HG03460 (cell line): ENCODE measurements around the gene C2orf49.

ENCODE experiments used
- ATAC-seq: cut with Tn5 transposase; IDR thresholded peaks from one replicate; pipeline ENCODE4 v1.9.1; 2021; ENCODE audit not compliant: unreplicated experiment

Gene C2orf49

DNA sequence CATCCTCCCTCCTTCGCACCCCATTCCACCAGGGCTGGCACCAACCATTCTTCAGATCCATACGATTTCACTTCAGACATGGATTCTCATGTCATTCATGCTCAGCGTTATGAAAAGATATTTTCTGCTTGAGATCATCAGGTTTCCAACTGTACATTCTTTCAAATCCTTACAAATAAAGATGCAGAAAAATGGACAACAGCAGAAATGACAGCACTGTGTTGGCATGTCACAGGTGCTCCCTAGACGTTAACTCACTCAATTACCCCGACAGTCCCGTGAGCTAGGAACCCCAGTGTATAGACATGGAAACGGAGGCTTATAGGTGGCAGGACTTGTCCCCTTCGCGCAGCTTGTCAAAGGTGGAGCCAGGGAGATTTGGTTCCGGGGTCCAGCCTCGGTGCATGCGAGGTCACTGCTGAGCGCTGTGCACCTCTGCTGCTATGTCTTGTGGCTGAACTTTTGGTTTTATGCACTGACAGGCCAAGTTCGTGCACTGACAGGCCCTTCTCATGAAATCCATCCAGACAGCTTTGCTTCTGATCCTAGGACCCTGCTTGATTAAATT is 43.8 kb downstream of the C2orf49 start:
- no peak for ATAC-seq

DNA sequence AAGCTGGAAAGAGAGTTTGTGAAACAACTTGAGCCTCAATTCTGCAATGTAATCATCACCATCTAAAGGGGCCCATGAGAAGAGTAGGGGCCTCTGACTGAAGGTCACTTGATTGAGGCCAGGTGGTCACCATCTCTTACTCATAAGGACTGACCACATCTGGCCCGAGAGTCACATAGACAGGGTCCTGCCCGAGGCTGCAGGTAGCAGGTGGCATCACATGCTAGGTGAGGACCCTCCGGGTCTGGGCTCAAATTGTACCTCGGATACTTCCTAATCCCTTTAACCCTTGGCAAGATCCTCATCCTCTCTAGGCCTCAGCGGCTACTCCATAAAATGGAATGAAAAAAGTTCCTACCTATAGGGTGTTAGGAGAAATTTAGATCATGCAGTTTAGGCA is 44.8 kb downstream of the C2orf49 start:
- ATAC-seq, result no peak

DNA sequence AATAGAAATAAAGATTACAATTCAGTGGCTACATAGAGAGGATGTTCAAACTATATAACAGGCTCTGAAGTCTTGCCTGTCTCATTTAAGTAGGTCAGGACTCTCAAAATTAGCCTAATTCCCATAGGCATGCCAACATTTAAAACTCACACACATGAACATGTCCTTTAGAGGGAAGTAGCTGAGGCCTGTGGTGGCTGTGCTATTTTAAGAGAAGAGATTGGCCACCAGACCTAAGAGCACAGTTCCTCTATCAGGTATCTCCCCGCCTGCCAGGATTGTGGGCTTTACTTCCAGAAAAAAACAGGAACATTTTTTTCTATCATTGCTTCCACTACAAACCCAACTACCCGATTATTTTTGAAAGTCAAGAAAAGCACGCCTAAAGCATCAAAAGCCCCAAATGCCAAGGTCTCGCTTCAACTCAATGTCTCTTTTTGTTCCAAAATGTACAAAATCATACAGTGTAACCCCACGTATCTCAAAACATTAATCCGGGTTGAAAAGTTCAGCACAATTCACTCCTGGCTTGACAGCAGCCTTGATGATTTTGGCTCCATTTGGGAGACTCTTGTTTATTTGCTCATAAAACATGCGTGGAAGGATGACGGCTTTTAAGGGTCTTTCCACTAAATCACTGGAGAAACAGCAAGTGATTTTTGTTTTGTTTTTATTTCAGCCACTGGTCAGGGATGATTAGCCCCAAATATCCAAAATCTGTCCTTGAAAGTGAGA is 46.3 kb downstream of the C2orf49 start:
- no peak for ATAC-seq

DNA sequence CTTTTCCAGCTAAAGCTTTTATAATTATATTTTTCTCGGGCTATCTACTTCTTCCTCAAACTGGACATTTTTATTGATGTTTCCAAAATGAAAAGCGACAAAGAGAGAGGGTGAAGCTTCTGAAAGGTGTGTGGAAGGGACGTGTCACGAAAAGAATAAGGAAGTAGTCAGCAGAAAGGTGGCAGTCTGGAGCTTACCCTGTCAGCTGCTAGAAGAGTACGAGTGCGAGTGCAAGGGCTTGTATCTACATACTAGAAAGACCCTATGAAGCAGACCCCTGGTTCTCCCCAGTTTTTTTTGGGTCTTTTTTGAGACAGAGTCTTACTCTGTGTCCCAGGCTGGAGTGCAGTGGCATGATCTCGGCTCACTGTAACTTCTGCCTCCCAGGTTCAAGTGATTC is 46.9 kb downstream of the C2orf49 start:
- no peak for ATAC-seq

DNA sequence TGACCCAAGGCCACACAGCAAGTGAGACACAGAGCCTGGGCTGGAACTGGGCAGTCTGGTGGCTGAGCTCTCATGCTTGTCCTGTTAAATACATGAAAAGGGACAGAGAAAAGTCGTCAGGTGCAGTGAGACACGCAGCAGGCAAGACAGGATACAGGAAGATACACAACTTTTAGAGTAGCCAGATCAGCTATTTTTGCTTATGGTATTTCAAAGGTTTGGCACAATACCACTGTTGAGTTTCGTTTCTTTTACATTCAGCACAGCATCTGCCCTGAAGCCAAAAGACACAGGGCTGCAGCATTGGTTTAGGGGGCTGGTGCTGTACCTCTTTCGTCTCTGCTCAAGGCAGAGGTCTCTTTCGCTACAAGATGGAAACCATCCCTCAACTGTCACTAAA is 47.5 kb downstream of the C2orf49 start:
- ATAC-seq, result no peak

DNA sequence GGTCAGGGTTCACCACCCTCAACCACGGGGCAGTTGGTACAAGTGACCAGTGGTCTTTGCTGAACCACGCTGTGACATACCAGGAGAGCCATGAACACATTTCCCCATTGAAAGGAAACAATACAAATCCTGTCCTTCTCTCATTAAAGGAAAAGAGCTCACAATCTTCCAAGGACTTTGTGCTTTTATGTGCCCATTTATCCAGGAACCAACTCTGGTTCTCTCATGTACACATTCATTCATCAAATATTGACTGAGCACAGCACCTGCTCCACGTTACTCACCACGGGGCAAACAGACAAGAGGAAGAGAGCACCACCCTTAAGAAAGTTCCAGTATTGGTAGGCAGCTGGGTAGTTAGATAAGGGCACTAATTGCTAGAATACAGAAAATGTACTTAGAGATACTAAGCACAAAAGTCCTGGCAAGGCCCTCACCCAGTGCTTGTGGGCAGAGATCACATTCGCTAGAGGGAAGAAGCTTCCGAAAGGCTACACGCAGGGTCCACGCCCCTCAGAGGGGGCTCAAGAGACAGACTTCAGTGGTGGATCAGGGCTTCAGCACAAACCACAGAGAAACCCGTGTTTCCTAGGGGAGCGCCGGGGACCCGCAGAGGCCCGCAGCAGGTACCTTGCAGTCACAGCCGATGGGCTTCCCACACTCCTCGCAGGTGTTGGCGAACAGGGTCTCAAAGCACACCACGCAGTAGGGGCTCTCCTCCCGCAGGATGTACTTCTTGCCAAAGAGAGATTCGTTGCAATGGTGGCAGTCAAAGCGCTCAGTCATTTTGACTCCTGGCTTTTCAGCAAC is 48.6 kb downstream of the C2orf49 start:
- ATAC-seq, result no peak

DNA sequence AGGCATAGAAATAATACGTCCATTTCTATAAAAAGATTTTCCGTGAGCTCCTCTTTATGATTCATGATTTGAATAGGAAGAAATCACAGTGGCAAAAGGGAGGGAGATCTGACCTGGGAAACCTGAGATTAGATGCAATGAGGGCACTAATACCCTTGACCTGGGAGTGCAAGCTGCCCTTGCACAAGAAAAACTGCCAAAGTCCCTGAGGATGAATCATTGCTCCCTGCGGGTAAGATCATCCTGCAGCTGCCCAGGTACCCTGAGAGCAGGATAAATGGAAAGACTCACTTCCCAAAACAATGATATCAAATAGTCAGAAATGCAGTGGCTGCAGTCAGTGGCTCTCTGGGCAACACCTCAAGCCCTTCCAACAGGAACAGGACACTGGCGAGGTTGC is 49.9 kb downstream of the C2orf49 start:
- ATAC-seq, result no peak

DNA sequence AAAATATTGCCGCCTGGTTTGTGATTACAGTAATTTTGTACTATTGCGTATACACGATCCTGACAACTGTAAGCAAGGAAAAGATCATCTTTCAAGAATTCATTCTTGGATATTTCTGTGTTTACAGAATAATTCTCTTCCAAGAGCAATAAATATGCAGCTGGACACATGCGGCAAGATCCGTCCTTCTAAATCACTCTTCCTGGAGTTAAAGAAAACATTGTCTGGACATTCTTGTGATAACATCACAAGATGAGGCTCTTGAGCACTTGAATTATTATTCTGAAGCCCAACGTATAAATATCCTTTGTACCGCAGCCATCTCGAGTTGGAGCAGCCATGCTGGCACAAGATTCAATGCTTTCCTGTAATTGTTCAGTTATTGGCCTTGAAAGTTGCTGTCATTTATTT is 51.6 kb downstream of the C2orf49 start:
- no peak for ATAC-seq

DNA sequence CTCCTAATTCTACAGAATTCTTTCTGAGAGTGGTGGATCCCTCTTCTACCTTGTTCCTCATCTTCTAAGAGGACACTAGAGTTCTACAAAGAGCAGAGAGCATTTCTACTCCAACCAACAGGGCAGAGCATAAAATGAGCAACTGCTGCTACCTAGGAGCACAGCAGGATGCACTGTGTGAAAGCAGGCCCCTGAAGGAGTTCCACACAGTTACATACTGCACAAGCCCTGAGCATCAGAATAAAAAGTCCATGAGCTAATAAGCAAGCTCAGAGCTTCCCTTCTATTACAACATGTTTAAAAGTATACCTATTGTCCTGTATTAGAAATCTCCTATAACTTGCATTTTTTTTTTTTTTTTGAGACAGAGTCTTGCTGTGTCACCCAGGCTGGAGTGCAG is 53.1 kb downstream of the C2orf49 start:
- ATAC-seq, result no peak

DNA sequence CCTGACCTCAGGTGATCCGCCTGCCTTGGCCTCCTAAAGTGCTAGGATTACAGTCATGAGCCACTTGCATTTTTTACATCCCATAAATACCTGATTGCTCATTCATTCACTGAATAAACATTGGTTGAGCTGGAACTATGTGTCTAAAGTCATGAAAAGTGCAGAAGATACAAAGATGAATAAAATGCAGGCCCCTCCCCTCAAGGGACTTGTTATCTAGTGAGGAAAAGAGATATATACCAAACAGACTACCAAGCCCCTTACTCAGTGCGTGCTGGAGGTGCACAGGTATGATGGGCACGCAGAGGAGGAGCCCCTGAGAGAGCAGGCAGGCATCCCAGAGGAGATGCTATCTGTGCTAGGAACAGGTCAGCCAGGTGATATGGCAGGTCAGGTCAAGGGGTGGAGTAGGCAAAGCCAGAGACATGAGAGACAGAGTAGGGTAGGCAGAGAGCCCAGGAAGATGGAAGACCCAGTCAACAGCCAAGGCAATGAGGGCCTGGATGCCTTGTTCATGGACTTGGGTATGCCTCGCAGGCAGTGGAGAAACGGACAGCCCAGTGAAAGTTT is 53.8 kb downstream of the C2orf49 start:
- no peak for ATAC-seq

DNA sequence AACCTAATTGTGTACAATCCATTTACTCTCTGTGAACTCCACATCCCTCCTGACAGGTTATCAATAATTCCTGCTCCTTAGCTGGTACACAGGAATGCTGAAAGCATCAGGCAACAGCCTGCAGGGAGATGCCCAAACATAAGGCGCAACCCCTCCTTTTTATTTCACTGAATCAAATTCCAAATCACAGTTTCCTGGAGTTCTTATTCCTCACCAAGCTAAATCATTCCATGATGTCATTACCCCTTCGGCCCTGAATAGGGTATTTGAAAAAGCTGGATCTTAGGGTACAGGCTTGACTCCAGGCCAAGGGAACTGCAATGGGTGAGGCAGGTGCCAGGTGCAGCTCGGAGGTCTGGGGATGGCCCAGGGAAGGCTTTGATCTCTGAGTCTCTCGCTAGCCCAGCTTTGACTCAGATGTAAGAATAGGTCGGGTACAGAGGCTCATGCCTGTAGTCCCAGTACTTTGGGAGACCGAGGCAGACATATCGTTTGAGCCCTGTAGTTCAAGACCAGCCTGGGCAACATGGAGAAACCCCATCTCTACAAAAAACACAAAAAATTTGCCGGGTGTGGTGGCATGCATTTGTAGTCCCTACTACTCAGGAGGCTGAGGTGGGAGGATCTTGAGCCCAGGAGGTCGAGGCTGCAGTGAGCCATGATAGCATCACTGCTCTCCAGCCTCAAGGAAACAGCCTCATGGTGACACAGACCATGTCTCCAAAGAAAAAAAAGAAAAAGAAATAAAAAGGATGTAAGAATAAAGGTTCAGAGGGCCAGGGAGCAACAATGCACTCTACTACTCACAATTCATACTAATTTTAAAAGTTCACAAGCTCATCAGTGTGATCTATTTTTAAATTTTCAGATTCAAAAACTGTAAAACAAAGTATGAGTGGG is 54.7 kb downstream of the C2orf49 start:
- ATAC-seq, result no peak

DNA sequence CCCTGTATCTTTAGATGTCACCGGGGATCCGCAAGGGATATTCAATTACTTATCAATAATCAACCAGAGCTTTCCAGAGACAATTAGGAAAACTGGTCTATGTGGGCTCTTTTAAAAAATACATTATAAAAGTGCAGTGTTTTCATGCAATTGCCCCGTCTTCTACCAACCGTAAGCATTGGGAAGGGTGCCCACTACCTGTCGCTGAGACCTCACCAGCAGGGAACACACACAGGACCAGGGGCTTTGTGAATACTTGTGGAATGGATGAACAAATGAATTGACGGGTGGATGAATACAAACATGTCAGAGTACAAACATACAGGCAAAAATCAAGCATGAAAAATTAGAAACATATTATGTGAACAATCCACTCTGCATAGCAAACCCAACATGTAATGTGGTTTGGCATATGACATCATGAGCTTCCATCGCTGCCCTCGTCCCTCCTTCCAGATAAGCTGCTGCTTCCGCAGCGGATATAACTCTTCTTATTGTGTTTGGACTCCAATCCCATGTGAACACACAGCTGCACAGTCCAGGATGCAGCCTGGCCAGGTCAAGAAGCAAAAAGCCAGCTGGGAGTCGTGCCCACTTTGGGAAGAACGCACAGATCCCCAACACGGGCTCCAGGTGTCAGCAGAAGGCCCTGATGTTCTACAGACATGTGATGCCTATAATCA is 56.2 kb downstream of the C2orf49 start:
- ATAC-seq, result no peak

DNA sequence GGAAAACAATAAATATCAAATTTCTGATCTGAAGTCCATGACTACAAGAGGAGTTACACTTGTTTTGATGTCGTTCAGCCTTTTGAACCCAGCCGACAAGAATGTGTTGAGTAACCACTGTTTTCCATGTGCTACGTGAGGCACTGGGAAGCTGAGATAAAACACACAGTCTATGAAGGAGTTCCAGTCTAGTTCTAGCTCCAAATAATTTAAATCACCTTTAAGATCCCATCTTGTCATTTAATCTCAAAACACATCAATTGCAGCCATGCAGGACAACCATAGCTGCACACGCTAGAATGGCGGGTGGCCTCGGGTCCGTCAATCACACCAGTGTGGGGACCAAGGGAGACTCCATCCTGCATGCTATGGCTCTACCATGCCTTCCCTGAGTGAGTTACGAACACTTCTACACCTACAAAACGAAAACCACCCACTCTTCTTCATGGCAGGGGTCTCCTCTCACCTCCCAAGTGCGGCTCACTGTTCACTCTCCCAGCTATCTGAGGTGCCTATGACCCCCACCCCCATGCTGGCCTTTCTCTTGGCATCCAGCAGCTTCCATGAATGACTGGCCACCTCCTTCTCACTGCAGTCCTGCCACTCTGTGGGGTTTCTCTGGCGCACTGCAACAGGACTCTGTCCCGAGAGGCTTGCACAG is 57.7 kb downstream of the C2orf49 start:
- ATAC-seq, result no peak

DNA sequence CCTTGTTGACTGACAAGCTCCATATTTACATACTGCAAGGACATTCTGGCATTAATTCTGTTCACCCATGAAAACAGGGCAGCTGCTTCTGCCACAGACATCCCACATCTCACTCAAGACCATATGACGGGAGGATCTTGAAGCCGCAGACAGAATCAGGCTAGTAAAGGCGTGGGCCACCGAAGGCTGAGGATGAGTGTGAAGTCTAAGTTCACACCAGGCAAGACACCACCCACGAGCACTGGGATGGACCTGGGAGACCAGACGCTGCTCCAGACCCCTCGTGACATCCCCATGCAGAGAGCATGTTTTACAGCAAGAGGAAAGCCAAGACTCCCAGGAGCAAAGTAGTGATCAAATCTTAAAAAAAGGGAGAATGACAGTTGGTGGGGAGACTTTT is 58.4 kb downstream of the C2orf49 start:
- ATAC-seq, result no peak

DNA sequence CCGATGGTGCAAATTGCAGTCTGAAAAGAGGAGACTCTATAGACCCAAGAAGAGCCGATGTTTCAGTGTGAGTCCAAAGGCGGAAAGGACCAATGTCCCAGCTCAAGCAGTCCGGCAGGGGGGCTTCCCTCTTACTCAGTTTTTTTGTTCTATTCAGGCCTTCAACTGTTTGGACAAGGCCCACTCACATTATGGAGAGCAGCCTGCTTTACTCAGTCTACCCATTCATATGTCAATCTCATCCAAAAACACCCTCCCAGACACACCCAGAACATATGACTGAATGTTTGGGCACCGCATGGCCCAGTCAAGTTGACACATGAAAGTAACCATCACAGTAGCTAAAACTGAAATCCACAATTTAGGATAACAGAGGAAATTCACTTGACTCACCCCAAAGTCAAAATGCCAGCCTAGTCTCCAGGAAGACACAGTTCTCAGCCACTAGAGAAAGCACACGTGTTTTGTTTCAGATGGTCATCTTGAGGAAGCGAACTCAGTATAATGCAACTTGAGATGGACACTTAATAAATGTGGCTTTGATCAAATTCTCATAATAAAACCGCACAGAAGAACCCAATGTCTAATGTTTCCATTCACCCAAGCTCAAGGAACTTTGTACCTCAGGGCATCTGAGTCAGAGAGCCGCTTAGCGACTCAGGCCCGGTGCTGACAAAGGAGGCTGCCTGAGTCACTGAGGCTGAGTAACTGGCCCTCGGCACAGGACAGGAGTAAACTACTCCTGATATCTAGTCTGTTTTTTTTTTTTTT is 59.1 kb downstream of the C2orf49 start:
- no peak for ATAC-seq

DNA sequence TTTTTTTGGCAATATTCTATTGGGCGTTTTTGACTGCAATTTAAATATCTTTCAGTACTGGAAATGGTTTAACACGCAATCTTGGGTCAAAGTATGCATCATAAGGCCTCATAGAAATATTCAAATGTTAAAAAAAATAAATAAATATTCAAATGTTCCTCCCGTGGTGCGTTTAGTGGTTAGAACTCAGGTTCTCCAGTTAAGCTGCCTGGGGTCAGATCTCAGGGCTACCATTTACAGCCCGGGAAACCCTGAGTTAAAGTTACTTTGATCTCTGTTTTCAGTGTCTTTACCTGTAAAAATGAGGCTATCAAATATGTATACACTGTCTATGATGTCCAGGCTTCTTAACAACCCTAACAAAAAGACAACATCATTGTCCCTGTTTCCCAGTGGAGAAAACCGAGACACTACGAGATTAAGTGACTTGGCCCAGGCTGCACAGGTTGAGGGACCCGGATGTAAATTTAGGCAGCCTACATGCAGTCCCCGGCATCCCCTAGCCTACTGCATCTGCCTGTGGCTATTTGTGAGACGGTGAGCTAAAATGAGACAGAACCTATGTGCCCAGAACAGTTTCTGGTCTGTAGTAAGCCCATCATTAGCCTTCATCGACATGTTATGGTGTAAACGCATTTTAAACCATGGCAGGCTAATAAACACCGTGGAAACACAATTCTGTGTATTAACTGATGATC is 59.8 kb downstream of the C2orf49 start:
- no peak for ATAC-seq

DNA sequence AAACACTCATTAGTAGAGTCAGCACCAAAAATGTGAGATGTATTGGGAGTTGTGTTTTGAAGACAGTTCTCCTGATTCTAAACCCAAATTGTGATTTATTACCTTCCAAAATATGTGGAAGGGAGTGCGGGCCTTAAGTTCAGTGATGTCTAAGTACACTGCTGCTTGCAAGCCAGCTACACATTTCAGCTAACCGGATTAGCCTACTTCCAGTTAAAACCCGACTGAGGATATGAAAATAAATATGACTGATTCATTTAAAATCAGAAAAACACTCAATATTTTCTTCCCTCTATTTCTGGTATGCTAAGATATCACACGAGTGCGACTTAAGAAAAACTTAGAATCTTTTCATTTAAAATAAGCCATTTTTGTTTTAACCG is 60.6 kb downstream of the C2orf49 start:
- ATAC-seq, result no peak
